Upper lobe of right lung (tissue), 1 donor: ENCODE data around the gene GATA5. TPM values are rescaled to one million over a fixed set of nuclear protein-coding genes. Genes with fewer than 3 reads are reported as not detected.

Experiments used
- ATAC-seq: fragments of 200-7000 bp; cut with Tn5 transposase; one replicate; pipeline ENCODE4 v1.9.1; 2020; ENCODE audit warnings: mild to moderate bottlenecking, moderate library complexity
- DNase-seq: peaks from one replicate; pipeline ENCODE4 v3.0.0-alpha.2; 2020
- H3K27ac ChIP-seq: fragments of 200-600 bp; one replicate; pipeline ENCODE4 v1.8.0; 2022
- H3K27me3 ChIP-seq: fragments of 200-600 bp; one replicate; pipeline ENCODE4 v1.8.0; 2022; ENCODE audit warnings: mild to moderate bottlenecking
- H3K36me3 ChIP-seq: fragments of 200-600 bp; one replicate; pipeline ENCODE4 v1.8.0; 2022
- H3K4me1 ChIP-seq: fragments of 200-600 bp; one replicate; pipeline ENCODE4 v1.8.0; 2022
- H3K4me3 ChIP-seq: fragments of 200-600 bp; one replicate; pipeline ENCODE4 v1.8.0; 2022; ENCODE audit warnings: mild to moderate bottlenecking
- H3K9me3 ChIP-seq: fragments of 200-600 bp; one replicate; pipeline ENCODE4 v1.8.0; 2022
- intact Hi-C: fragments of 100-400 bp; cut with DNase I; formaldehyde crosslinking; loops from one replicate; pipeline ENCODE4 v1.11.0; 2022
- total RNA-seq: library from RNA; stranded (reverse); fragmentation: NEBNext Ultra II Directional; extraction: Animal tissue kit (Norgen Biotek cat#: 25700); gene quantifications from one replicate; pipeline ENCODE4 v1.2.1, GENCODE V29; 2021
- TF ChIP-seq, protein P1 (sequence below): fragments of 200-600 bp; IDR thresholded peaks from one replicate; pipeline ENCODE4 v1.8.0; 2022; ENCODE audit warnings: antibody characterized with exemption
- donor health status: DM: no; HTN: yes; CAD: no; lungs with severe emphysema.

Gene GATA5
- total RNA-seq, 1 donor from 2014 or later = 2.5 TPM

DNA sequence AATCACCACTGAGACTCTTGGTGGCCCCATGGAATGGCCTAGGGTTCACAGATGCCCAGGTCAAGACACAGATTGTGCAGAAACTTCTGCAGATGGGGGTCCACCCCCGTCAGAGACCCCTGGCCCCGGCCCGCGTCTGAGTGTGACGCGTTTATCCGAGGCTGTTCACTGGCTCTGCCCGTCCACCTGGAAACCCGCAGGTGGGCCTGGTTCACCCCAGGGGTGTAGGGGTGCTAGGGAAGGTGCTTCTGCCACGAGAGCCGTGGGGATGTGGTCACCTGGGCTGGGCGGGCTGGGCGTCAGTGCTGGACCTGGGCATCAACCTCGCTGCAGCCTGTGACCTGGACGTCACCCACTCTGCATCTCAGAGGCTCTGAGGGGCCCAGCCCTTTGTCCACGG, 39.5 kb upstream of the GATA5 start:
- intact Hi-C loops = no loop called here
- Histone ChIP-seq H3K4me3 (no peak overlapping the region), H3K36me3 (no peaks in the 10 kb centered on the region), H3K27me3 (peaks cover 58% of the 10 kb centered on the region), H3K4me1 (no peaks in the 10 kb centered on the region), H3K27ac (no peak overlapping the region), H3K9me3 (no peaks in the 10 kb centered on the region)
- TF ChIP-seq, protein P1, sequence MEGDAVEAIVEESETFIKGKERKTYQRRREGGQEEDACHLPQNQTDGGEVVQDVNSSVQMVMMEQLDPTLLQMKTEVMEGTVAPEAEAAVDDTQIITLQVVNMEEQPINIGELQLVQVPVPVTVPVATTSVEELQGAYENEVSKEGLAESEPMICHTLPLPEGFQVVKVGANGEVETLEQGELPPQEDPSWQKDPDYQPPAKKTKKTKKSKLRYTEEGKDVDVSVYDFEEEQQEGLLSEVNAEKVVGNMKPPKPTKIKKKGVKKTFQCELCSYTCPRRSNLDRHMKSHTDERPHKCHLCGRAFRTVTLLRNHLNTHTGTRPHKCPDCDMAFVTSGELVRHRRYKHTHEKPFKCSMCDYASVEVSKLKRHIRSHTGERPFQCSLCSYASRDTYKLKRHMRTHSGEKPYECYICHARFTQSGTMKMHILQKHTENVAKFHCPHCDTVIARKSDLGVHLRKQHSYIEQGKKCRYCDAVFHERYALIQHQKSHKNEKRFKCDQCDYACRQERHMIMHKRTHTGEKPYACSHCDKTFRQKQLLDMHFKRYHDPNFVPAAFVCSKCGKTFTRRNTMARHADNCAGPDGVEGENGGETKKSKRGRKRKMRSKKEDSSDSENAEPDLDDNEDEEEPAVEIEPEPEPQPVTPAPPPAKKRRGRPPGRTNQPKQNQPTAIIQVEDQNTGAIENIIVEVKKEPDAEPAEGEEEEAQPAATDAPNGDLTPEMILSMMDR = no peak
- DNase-seq (no peak), ATAC-seq (no peak)

DNA sequence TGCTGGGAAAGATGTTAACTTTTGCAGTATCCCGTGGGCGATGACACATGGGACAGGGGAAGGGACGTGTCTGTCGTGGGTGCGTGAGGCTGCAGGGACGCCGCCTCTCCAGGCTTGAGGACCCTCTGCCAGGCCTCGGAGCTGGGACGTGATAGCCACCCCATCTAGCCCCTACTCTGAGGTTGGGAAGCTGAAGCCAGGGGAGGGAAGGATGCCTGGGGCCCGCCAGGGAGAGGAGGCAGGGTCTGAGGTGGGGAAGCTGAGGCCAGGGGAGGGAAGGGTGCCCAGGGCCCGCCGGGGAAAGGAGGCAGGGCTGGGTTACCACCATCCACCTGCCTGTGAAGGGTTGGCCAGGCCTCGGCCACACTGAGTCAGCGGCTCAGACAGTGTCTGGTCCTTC, 38.2 kb upstream of the GATA5 start:
- DNase-seq = no peak
- intact Hi-C loops = no loop called here
- Histone ChIP-seq H3K27me3 (peaks cover 55% of the 10 kb centered on the region), H3K4me3 (no peak overlapping the region), H3K36me3 (no peaks in the 10 kb centered on the region), H3K9me3 (no peaks in the 10 kb centered on the region), H3K27ac (no peak overlapping the region), H3K4me1 (no peaks in the 10 kb centered on the region)
- no peak for ATAC-seq
- TF ChIP-seq, protein P1 = no peak

DNA sequence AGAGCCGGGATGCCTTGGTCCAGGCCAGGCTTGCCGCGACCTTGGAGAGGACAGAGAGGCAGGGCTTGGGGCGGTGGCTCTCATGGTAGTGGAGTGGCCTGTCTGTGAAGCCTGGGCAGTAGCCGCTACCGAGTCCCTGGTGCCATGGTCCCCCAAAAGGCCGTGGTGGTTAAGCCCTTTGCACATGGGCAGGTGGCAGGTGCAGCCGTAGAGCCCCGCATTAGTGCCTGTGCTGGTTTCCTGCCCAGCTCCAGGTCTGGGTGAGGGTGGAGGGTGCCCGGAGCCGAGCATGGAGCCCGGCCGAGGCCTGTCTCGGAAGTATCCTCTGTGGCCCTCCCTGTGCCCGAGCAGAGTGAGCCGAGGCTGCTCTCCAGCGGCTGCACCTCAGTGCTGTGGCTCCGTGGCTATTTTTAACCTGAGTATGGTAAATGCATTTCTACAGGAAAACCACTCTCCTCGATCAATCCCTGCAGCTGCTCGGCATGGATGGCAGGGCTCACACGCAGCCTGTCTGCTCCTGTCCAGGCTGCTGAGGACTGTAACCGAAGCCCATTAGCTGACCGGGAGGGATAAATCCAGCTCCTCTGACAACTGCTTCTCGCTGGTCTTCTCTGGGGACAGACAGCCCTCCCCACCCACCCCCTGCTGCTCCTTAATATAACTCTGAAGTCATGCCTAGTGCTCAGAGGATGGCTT, 36.3 kb upstream of the GATA5 start:
- no peaks in the 10 kb centered on the region for H3K4me1 ChIP-seq
- no peak overlapping the region for H3K4me3 ChIP-seq
- peaks cover 45% of the 10 kb centered on the region for H3K27me3 ChIP-seq
- TF ChIP-seq, protein P1 = no peak
- ATAC-seq = no peak
- H3K27ac ChIP-seq = no peak overlapping the region
- DNase-seq = no peak
- intact Hi-C loops = no loop called here
- no peaks in the 10 kb centered on the region for H3K9me3 ChIP-seq
- no peaks in the 10 kb centered on the region for H3K36me3 ChIP-seq

DNA sequence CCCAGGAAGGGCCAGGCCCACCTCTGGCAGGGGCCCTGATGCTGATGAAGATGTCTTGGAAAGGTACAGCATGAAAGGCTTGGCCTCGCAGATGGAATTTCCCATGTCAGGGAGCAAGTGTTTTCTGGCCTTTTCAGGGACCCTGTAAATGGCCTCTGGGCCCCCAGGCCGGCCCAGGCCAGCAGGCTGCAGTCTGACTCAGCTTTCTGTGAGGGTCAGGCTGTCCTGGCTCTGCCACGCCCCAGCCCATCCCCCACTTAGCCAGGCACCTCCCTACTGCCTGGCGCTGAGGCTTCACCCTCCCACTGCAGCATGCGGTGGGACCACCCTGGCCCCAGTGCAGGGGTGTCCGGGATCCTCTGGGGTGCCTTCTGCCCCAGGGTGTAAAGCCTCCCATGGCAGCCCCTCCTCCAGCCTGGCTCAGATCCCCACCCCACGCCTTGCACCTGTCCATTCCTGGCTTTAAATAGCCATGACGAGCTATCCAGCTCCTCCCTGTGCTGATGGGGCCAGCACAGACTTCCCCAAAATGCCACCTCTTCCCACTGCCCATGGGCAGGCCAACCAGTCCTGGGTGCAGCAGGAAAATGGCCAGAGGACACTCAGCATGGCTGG, 35.6 kb upstream of the GATA5 start:
- DNase-seq = no peak
- no peak overlapping the region for H3K4me3 ChIP-seq
- H3K9me3 ChIP-seq = no peaks in the 10 kb centered on the region
- intact Hi-C loops = no loop called here
- no peak for ATAC-seq
- no peaks in the 10 kb centered on the region for H3K36me3 ChIP-seq
- TF ChIP-seq, protein P1 = no peak
- H3K4me1 ChIP-seq = no peaks in the 10 kb centered on the region
- no peak overlapping the region for H3K27ac ChIP-seq
- peaks cover 39% of the 10 kb centered on the region for H3K27me3 ChIP-seq

DNA sequence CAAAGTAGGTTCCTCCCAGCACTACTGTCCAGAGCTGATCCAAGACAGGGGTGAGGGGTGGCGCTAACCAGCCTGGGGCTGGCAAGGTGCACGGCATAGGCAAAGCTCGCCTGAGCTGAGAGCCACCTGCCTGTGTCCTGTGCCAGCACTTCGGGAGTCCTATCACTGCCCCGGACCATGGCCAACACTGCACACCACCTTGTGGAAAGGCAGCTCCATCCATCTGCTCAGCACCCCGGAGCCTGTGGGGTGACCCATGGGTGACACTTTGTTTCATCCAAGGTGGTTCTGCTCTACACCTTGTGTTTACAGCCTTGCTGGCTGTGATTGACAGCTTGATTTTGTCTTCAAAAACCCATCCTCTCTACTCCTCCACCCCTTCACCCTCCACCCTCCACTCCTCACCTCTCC, 32.9 kb upstream of the GATA5 start:
- no peaks in the 10 kb centered on the region for H3K36me3 ChIP-seq
- no peak overlapping the region for H3K27ac ChIP-seq
- peaks cover 13% of the 10 kb centered on the region for H3K27me3 ChIP-seq
- H3K4me3 ChIP-seq = no peak overlapping the region
- no peak for ATAC-seq
- TF ChIP-seq, protein P1 = no peak
- H3K9me3 ChIP-seq = no peaks in the 10 kb centered on the region
- intact Hi-C loops = no loop called here
- DNase-seq = no peak
- H3K4me1 ChIP-seq = no peaks in the 10 kb centered on the region
